Measurements from ENCODE around the gene GDE1. TPM values are rescaled to one million over a fixed set of nuclear protein-coding genes. Genes with fewer than 3 reads are reported as not detected.

Gene GDE1, protein sequence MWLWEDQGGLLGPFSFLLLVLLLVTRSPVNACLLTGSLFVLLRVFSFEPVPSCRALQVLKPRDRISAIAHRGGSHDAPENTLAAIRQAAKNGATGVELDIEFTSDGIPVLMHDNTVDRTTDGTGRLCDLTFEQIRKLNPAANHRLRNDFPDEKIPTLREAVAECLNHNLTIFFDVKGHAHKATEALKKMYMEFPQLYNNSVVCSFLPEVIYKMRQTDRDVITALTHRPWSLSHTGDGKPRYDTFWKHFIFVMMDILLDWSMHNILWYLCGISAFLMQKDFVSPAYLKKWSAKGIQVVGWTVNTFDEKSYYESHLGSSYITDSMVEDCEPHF
- 50.0 TPM for total RNA-seq (ENCODE audit: unreplicated experiment)
- long read RNA-seq, transcript GDE1-203 (6 exons, 2,238 nt), result minor isoform, 9 of 60 reads
- long read RNA-seq, transcript GDE1-201 (6 exons, 2,958 nt), result major isoform, 49 of 60 reads
- long read RNA-seq, partial matches to known transcripts, result 1 of 60 reads
- long read RNA-seq, other reads (novel, unspliced or antisense), result 1 of 60 reads

DNA sequence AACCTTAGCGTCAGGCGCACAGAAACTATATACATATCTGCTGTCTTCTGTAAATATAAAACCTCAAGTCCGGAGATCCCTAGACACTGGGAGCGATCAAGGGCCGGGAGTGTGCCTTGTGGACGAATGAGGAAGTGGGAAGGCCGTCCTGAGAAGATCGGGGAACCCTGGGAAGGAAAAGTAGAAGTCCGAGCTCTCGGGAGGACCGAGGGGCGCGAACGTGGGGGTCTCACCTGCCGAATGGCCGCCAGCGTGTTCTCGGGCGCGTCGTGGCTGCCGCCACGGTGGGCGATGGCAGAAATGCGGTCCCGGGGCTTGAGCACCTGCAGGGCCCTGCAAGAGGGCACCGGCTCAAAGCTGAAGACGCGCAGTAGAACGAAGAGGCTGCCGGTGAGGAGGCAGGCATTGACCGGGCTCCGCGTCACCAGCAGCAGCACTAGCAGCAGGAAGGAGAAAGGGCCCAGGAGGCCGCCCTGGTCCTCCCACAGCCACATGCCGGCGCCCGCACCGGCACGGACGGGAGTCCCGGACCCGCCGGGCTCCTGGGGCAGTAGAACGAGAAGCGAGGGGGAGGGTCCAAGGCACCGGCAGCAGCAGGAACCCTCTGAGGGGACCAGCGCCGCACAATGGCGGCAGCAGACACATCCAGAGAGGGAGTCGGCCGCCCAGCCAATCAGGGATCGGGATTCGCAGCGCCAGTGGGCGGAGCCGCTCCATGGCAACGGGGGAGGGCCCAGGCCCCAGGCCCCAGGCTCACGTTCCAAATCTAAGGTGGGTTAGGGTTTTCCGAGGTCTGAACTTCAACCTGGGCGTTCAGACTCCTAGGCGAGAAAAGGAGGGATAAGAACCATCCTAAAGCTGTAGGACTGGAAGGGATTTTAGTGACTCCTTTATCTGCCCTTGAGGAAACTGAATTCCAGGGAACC lies at the start of gene GDE1:
GDE1 (minus strand) TSS at position 628 of the 926 bp plus-strand sequence; CDS start at position 494, 134 bp downstream.
- no peaks in the 10 kb centered on the region for H3K9me3 Mint-ChIP-seq (ENCODE audit: unreplicated experiment)
- TF ChIP-seq, protein P1, sequence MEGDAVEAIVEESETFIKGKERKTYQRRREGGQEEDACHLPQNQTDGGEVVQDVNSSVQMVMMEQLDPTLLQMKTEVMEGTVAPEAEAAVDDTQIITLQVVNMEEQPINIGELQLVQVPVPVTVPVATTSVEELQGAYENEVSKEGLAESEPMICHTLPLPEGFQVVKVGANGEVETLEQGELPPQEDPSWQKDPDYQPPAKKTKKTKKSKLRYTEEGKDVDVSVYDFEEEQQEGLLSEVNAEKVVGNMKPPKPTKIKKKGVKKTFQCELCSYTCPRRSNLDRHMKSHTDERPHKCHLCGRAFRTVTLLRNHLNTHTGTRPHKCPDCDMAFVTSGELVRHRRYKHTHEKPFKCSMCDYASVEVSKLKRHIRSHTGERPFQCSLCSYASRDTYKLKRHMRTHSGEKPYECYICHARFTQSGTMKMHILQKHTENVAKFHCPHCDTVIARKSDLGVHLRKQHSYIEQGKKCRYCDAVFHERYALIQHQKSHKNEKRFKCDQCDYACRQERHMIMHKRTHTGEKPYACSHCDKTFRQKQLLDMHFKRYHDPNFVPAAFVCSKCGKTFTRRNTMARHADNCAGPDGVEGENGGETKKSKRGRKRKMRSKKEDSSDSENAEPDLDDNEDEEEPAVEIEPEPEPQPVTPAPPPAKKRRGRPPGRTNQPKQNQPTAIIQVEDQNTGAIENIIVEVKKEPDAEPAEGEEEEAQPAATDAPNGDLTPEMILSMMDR (IDR thresholded peaks at IDR 0.05; ENCODE audit: unreplicated experiment), result no peak
- peaks cover 5% of the 10 kb centered on the region for H3K36me3 Mint-ChIP-seq (ENCODE audit: low read depth, unreplicated experiment)
- H3K27ac Mint-ChIP-seq (ENCODE audit: unreplicated experiment), result peak within 1 kb of the TSS; percentile 54
- DNase-seq (ENCODE audit: low spot score), result peak; percentile 93
- H3K27me3 Mint-ChIP-seq (ENCODE audit: unreplicated experiment), result peaks cover 1% of the 10 kb centered on the region
- peak within 1 kb of the TSS; percentile 98 for H3K4me3 Mint-ChIP-seq (ENCODE audit: unreplicated experiment)
- H3K4me1 Mint-ChIP-seq (ENCODE audit: unreplicated experiment), result peaks cover 20% of the 10 kb centered on the region

DNA sequence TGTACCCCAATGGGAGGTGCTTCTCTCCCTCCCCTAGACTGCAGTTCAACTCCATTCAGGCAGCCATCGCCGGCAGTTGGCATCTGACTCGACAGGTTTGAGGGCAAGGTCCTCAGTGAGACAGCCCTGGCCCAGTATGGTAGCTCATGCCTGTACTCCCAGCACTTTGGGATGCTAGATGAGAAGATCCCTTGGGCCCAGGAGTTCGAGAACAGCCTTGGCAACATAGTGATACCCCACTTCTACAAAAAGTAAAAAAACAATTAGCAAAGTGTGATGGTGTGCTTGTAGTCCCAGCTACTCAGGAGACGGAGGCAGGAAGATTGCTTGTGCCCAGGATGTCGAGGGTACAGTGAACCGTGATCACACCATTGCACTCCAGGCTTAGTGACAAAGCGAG lies 45.7 kb upstream of the GDE1 start:
- no peak overlapping the region for H3K27ac Mint-ChIP-seq (ENCODE audit: unreplicated experiment)
- no peaks in the 10 kb centered on the region for H3K4me1 Mint-ChIP-seq (ENCODE audit: unreplicated experiment)
- no peaks in the 10 kb centered on the region for H3K27me3 Mint-ChIP-seq (ENCODE audit: unreplicated experiment)
- no peak overlapping the region for H3K4me3 Mint-ChIP-seq (ENCODE audit: unreplicated experiment)
- TF ChIP-seq, protein P1 (IDR thresholded peaks at IDR 0.05; ENCODE audit: unreplicated experiment), result no peak
- H3K36me3 Mint-ChIP-seq (ENCODE audit: low read depth, unreplicated experiment), result peaks cover 20% of the 10 kb centered on the region
- no peak for DNase-seq (ENCODE audit: low spot score)
- H3K9me3 Mint-ChIP-seq (ENCODE audit: unreplicated experiment), result no peaks in the 10 kb centered on the region

DNA sequence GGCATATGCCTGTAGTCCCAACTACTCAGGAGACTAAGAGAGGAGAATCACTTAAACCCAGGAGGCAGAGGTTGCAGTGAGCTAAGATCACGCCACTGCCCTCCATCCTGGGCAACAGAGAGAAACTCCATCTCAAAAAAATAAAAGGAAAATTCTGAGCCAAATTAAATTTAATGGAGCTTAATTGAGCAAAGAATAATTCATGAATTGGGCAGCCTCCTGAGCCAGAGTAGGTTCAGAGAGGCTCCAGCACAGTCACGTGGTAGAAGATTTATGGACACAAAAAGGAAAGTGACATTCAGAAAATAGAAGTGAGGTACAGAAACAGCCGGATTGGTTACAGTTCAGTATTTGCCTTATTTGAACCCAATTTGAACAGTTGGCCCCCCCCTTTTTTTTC lies 44.5 kb upstream of the GDE1 start:
- Mint-ChIP-seq H3K27me3 (ENCODE audit: unreplicated experiment) (no peaks in the 10 kb centered on the region), H3K36me3 (ENCODE audit: low read depth, unreplicated experiment) (peaks cover 20% of the 10 kb centered on the region), H3K4me3 (ENCODE audit: unreplicated experiment) (no peak overlapping the region), H3K4me1 (ENCODE audit: unreplicated experiment) (no peaks in the 10 kb centered on the region), H3K27ac (ENCODE audit: unreplicated experiment) (no peak overlapping the region), H3K9me3 (ENCODE audit: unreplicated experiment) (no peaks in the 10 kb centered on the region)
- DNase-seq (ENCODE audit: low spot score), result no peak
- TF ChIP-seq, protein P1 (IDR thresholded peaks at IDR 0.05; ENCODE audit: unreplicated experiment), result no peak

DNA sequence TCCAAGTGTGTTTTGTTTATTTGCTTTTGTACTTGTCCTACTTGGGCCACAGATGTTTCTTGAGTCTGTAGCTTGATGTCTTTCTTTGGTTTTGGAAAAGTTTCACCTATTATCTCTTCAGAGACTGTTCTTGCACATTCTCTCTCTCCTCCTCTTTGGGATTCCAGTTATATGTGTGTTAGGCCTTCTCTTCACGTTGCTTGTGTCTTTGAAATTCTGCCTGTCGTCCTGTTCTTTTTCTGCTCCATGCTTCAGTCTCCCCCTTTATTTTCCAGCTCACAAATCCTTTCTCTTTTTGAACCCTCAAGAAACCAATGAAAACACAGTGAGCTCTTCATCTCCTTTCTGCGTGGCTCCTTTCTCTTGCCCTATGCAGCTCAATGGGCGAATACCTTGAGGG lies 41.5 kb upstream of the GDE1 start:
- Mint-ChIP-seq H3K4me1 (ENCODE audit: unreplicated experiment) (no peaks in the 10 kb centered on the region), H3K27ac (ENCODE audit: unreplicated experiment) (no peak overlapping the region), H3K9me3 (ENCODE audit: unreplicated experiment) (no peaks in the 10 kb centered on the region), H3K27me3 (ENCODE audit: unreplicated experiment) (no peaks in the 10 kb centered on the region), H3K4me3 (ENCODE audit: unreplicated experiment) (no peak overlapping the region), H3K36me3 (ENCODE audit: low read depth, unreplicated experiment) (peaks cover 20% of the 10 kb centered on the region)
- DNase-seq (ENCODE audit: low spot score), result no peak
- TF ChIP-seq, protein P1 (IDR thresholded peaks at IDR 0.05; ENCODE audit: unreplicated experiment), result no peak

All from endothelial cell (in vitro differentiated cells).